WERI-Rb-1 (cell line): ENCODE measurements around the gene CELA3A.

Experiments
- DNase-seq: peaks from one replicate; pipeline ENCODE4 v3.0.0-alpha.2; 2020
- H3K27ac ChIP-seq: fragments of 250-450 bp; sonication (Bioruptor Pico); 2 replicates; pipeline ENCODE4 v1.5.1; 2020; ENCODE audit warnings: mild to moderate bottlenecking, moderate library complexity
- H3K27me3 ChIP-seq: fragments of 250-450 bp; sonication (Bioruptor Pico); 2 replicates; pipeline ENCODE4 v1.5.1; 2021; ENCODE audit warnings: mild to moderate bottlenecking, low read depth, moderate library complexity; ENCODE audit not compliant: insufficient read depth, severe bottlenecking
- H3K36me3 ChIP-seq: fragments of 250-450 bp; sonication (Bioruptor Pico); 2 replicates; pipeline ENCODE4 v1.5.1; 2020; ENCODE audit warnings: mild to moderate bottlenecking, moderate library complexity
- H3K4me3 ChIP-seq: 2 replicates; pipeline ENCODE4 v1.5.1; 2011; ENCODE audit warnings: low read depth, mild to moderate bottlenecking, control low read depth, low read length
- H3K9me3 ChIP-seq: fragments of 250-450 bp; sonication (Bioruptor Pico); 2 replicates; pipeline ENCODE4 v1.5.1; 2021; ENCODE audit warnings: mild to moderate bottlenecking, moderate library complexity; ENCODE audit not compliant: severe bottlenecking
- TF ChIP-seq, protein P1 (sequence below): IDR thresholded peaks from 2 replicates; pipeline ENCODE4 v1.5.1; 2011; ENCODE audit warnings: low read depth, mild to moderate bottlenecking, control low read depth, inconsistent platforms, low read length

Gene CELA3A

DNA sequence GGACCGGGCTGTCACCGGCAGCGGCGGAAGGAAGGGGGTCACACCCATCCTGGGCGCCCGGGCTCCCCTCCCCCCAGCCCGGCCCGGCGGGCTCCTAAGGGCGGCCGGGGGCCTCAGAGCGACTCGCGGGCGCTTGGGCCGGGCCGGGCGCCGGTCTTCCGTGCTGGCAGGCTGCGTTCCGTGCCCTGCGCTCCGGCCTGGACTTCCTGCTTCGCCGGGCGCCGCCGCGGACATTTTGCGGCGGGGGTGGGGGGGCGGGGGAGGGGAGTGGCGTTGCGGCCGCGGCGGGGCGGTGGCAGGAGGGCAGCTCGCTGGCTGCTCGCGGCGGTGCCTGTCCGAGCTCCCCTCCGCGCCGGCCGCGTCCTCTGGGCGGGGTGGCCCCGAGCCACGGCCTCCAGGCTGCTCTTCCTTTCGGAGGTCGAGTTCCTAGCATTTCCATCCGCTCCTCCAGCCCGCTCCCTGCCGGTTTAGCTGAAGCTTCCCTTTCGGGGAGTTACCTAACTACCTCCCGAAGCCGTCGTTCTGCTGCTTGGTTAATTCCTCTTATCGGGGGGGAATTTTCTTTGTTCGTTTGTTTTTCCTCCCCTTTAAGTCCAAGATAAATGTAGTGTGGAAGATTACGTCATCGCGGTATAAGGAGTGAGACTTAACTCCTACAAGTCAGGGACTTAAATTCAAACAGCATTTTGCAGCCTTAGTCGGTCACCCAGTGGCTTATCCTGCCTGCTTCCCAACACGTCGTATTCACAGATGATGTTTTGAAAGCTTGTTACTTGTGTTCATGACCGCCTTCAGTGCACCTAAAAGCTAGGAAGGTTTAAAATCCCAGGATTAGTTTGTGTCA, 51.8 kb downstream of the CELA3A start:
- H3K36me3 ChIP-seq: peaks cover 28% of the 10 kb centered on the region
- H3K27ac ChIP-seq: peak overlapping the region; percentile 99
- H3K9me3 ChIP-seq: no peaks in the 10 kb centered on the region
- H3K27me3 ChIP-seq: no peaks in the 10 kb centered on the region
- peak; percentile 59 for DNase-seq
- TF ChIP-seq, protein P1, sequence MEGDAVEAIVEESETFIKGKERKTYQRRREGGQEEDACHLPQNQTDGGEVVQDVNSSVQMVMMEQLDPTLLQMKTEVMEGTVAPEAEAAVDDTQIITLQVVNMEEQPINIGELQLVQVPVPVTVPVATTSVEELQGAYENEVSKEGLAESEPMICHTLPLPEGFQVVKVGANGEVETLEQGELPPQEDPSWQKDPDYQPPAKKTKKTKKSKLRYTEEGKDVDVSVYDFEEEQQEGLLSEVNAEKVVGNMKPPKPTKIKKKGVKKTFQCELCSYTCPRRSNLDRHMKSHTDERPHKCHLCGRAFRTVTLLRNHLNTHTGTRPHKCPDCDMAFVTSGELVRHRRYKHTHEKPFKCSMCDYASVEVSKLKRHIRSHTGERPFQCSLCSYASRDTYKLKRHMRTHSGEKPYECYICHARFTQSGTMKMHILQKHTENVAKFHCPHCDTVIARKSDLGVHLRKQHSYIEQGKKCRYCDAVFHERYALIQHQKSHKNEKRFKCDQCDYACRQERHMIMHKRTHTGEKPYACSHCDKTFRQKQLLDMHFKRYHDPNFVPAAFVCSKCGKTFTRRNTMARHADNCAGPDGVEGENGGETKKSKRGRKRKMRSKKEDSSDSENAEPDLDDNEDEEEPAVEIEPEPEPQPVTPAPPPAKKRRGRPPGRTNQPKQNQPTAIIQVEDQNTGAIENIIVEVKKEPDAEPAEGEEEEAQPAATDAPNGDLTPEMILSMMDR: no peak
- peak overlapping the region; percentile 69 for H3K4me3 ChIP-seq

DNA sequence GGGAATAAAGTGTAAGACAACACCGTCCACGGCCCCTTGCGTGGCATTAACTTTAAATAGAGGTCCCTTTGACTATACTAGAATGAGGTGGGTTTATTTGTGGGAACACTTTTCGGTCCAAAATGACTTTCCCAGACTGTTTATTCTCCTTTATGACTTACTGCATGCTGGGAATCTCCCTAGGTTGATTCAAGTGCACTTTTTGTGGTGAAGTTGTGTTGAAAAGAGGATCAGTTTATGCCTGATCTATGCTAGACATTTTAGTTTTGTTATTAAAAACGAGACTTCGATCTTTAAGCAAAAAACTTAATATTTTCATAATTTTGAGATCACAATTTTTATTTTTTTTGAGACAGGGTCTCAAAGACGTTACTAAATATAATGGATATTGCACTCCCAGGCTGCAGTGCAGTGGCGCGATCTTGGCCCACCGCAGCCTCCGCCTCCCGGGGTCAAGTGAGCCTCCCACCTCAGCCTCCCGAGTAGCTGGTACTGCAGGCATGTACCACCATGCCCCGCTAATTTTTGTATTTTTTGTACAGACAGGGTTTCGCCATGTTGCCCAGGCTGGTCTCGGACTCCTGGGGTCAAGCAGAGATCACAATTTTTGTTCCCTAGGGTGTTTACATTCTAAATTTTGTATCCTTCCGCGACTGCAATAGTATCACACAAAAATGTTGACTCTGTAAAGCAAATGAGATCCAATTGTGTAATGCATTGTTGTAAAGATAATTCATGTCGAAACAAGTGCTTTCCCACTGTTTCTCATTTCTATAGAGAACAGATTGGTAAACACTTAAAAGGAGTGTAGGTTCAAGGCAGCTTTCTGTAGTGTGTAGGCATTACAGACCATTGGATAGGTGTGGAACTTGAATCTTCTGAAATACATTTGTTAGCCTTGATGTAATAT, 52.7 kb downstream of the CELA3A start:
- Histone ChIP-seq H3K36me3 (peaks cover 29% of the 10 kb centered on the region), H3K27ac (peak overlapping the region; percentile 99), H3K4me3 (peak overlapping the region; percentile 69), H3K27me3 (no peaks in the 10 kb centered on the region), H3K9me3 (no peaks in the 10 kb centered on the region)
- DNase-seq: no peak
- TF ChIP-seq, protein P1: no peak

DNA sequence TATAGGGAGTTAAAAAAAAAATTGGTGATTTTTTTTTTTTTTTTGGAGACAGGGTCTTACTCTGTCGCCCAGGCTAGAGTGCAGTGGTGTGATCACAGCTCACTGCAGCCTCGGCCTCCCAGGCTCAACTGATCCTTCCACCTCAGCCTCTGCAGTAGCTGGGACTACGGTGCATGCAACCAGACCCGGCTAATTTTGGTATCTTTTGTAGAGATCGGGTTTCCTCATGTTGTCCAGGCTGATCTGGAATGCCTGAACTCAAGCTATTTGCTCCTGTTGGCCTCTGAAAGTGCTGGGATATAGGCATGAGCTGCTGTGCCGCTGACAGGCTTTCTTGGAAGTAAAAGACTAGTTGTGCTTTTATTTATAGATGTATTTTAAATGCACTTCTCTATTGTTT, 54.0 kb downstream of the CELA3A start:
- Histone ChIP-seq H3K27me3 (no peaks in the 10 kb centered on the region), H3K4me3 (no peak overlapping the region), H3K27ac (no peak overlapping the region), H3K9me3 (no peaks in the 10 kb centered on the region), H3K36me3 (peaks cover 29% of the 10 kb centered on the region)
- no peak for DNase-seq
- TF ChIP-seq, protein P1: no peak

DNA sequence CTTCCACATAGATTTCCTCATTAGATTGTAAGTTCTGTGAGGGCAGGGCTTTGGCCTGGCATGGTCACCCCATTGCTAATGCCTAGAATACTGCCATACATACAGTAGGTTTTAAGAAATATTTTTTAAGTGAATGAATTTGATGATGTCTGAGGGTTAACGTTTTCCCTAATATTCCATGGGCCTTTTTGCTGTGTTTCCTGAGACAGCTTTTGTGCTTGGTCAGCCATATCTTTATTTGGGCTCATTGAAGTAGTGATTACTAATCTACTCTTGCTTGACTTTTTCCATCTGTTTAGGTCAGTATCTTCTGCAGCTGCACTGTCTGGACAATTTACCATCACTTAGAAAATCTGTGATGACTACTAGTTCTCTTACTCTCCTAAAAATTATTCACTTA, 54.6 kb downstream of the CELA3A start:
- TF ChIP-seq, protein P1: no peak
- Histone ChIP-seq H3K27ac (no peak overlapping the region), H3K4me3 (no peak overlapping the region), H3K27me3 (no peaks in the 10 kb centered on the region), H3K9me3 (no peaks in the 10 kb centered on the region), H3K36me3 (peaks cover 29% of the 10 kb centered on the region)
- DNase-seq: no peak

DNA sequence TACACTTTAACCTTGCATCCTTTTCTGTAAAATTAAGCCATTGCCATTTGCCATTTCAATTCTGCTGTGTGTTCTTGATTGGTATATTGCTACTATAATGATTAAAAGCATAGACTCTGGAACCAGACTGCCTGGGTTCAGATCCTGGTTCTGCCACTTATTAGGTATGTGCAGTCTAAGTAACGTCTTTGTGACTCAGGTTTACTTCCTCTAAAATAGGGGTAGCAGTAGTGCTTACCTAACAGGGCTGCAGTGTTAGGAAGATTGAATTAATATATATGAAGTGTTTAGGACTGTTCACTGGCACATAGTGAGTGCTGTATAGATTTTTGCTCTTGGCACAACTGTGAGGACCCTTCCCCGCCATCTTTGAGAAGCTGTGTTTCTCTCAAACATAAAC, 55.5 kb downstream of the CELA3A start:
- Histone ChIP-seq H3K4me3 (no peak overlapping the region), H3K36me3 (peaks cover 29% of the 10 kb centered on the region), H3K27me3 (no peaks in the 10 kb centered on the region), H3K9me3 (no peaks in the 10 kb centered on the region), H3K27ac (no peak overlapping the region)
- no peak for DNase-seq
- TF ChIP-seq, protein P1: no peak
